Sigmoid colon (tissue), 7 donors: ENCODE results near the gene OR2H1. TPM values are rescaled to one million over a fixed set of nuclear protein-coding genes. Genes with fewer than 3 reads are reported as not detected.

ENCODE experiments used
- DNase-seq: peaks from one replicate; pipeline ENCODE4 v3.0.0-alpha.2; 2019
- H3K27ac ChIP-seq, 4 donors: fragments of 200-600 bp; sonication (generic); one replicate each; pipeline ENCODE4 v1.5.1; 2016 to 2019; ENCODE audit warnings: mild to moderate bottlenecking in 1 of 4
- H3K27me3 ChIP-seq, 3 donors: fragments of 200-600 bp; sonication (generic); one replicate each; pipeline ENCODE4 v1.5.1; 2019; ENCODE audit warnings: mild to moderate bottlenecking in 1 of 3
- H3K36me3 ChIP-seq, 4 donors: fragments of 200-600 bp; sonication (generic); one replicate each; pipeline ENCODE4 v1.5.1; 2016 to 2019
- H3K4me1 ChIP-seq, 4 donors: fragments of 200-600 bp; sonication (generic); one replicate each; pipeline ENCODE4 v1.5.1; 2017 to 2019
- H3K4me3 ChIP-seq, 4 donors: fragments of 200-600 bp; sonication (generic); one replicate each; pipeline ENCODE4 v1.5.1; 2017 to 2019; ENCODE audit warnings: mild to moderate bottlenecking in 2 of 4, moderate library complexity in 1 of 4
- H3K9me3 ChIP-seq, 4 donors: fragments of 200-600 bp in 3 of 4; sonication (generic) in 3 of 4; one replicate each; pipeline versions ENCODE4 v1.5.1 to v1.6.1; 2013 to 2019
- CTCF ChIP-seq, 4 experiments: fragments of 450-650 bp in 3 of 4; fragments of 200-600 bp in 1 of 4; IDR thresholded peaks; one replicate each; pipeline ENCODE4 v1.5.1; 2016 to 2019; ENCODE audit warnings: antibody characterized with exemption in 4 of 4, mild to moderate bottlenecking in 3 of 4, moderate library complexity in 2 of 4
- EP300 ChIP-seq, 4 donors: sonication (generic); formaldehyde crosslinking; IDR thresholded peaks; one replicate each; pipeline ENCODE4 v1.6.1; 2017; ENCODE audit warnings: antibody characterized with exemption in 4 of 4
- POLR2A ChIP-seq, 2 donors: fragments of 450-650 bp; IDR thresholded peaks; one replicate each; pipeline ENCODE4 v1.6.1; 2016; ENCODE audit warnings: antibody characterized with exemption in 2 of 2, mild to moderate bottlenecking in 2 of 2, moderate library complexity in 2 of 2
- POLR2AphosphoS5 ChIP-seq, 4 donors: sonication (generic); formaldehyde crosslinking; IDR thresholded peaks; one replicate each; pipeline ENCODE4 v1.6.1; 2017; ENCODE audit warnings: antibody characterized with exemption in 4 of 4
- WGBS, 2 donors: extraction: QIAGEN DNeasy Blood & Tissue Kit; methylation state at CpG; one replicate each; pipeline ENCODE4 v1.1.7; 2013; 5-methylcytosine and 5-hydroxymethylcytosine counted together
- intact Hi-C: fragments of 100-400 bp; cut with DNase I; formaldehyde crosslinking; loops from one replicate; pipeline ENCODE4 v1.15.1; 2023
- polyA plus RNA-seq, 3 donors: library from polyadenylated mRNA; stranded (reverse); fragments of 200-250 nt; gene quantifications; one replicate each; pipeline ENCODE4 v1.2.3, GENCODE V29; 2013
- total RNA-seq, 4 donors: library from RNA; depleted of rRNA; stranded (reverse); fragments of >200 nt; gene quantifications; one replicate each; pipeline ENCODE4 v1.1.0, GENCODE V29; 2016
- donor health status: healthy with polysubstance abuse.
- donor health status: Bipolar disorder and iron deficiency.
- donor health status: healthy.

OR2H1 gene
- total and polyA plus RNA-seq, 7 donors, result not detected

- H3K9me3 ChIP-seq, result no peaks in the 10 kb centered on the region
- no peak overlapping the region for H3K4me3 ChIP-seq
- no peaks in the 10 kb centered on the region for H3K4me1 ChIP-seq
- no peak for DNase-seq
- 88 to 90% methylated on average over 5 of the region's 5 CpGs for WGBS, 2 donors
- no peak for TF ChIP-seq EP300 (IDR thresholded peaks at IDR 0.05)
- TF ChIP-seq POLR2A (IDR thresholded peaks at IDR 0.05), result no peak
- TF ChIP-seq POLR2AphosphoS5 (IDR thresholded peaks at IDR 0.05), result no peak
- TF ChIP-seq CTCF (IDR thresholded peaks at IDR 0.05), result no peak
- peaks cover 0 to 13% (median 0%) of the 10 kb centered on the region in 3 donors for H3K27me3 ChIP-seq
- no peak overlapping the region for H3K27ac ChIP-seq
- intact Hi-C loops, result no loop called here
- H3K36me3 ChIP-seq, result no peaks in the 10 kb centered on the region
These were observed 45.6 kb downstream of the OR2H1 start for GRCh38 chr6:29502597-29502996.

- DNase-seq, result no peak
- WGBS, 2 donors, result 39 to 76% methylated on average over 2 of the region's 2 CpGs
- Histone ChIP-seq H3K4me1 (no peaks in the 10 kb centered on the region), H3K4me3 (no peak overlapping the region), H3K9me3 (no peaks in the 10 kb centered on the region), H3K36me3 (no peaks in the 10 kb centered on the region), H3K27me3 (peaks cover 0 to 13% (median 0%) of the 10 kb centered on the region in 3 donors), H3K27ac (no peak overlapping the region)
- intact Hi-C loops, result no loop called here
- TF ChIP-seq EP300 (IDR thresholded peaks at IDR 0.05) (no peak), POLR2AphosphoS5 (IDR thresholded peaks at IDR 0.05) (no peak), POLR2A (IDR thresholded peaks at IDR 0.05) (no peak), CTCF (IDR thresholded peaks at IDR 0.05) (no peak)
These were observed 48.0 kb downstream of the OR2H1 start for GRCh38 chr6:29504961-29505360.

GRCh38 chr6:29505808-29506207 is 48.9 kb downstream of the OR2H1 start:
- TF ChIP-seq EP300 (IDR thresholded peaks at IDR 0.05), result no peak
- intact Hi-C loops, result no loop called here
- no peaks in the 10 kb centered on the region for H3K9me3 ChIP-seq
- 92 to 95% methylated on average over 3 of the region's 3 CpGs for WGBS, 2 donors
- H3K27me3 ChIP-seq, result peaks cover 0 to 7% (median 0%) of the 10 kb centered on the region in 3 donors
- DNase-seq, result no peak
- no peak overlapping the region for H3K27ac ChIP-seq
- no peak overlapping the region for H3K4me3 ChIP-seq
- H3K4me1 ChIP-seq, result no peaks in the 10 kb centered on the region
- no peaks in the 10 kb centered on the region for H3K36me3 ChIP-seq

GRCh38 chr6:29506446-29507067 is 49.6 kb downstream of the OR2H1 start:
- Histone ChIP-seq H3K27me3 (peaks cover 0 to 6% (median 0%) of the 10 kb centered on the region in 3 donors), H3K27ac (no peak overlapping the region), H3K9me3 (no peaks in the 10 kb centered on the region), H3K36me3 (no peaks in the 10 kb centered on the region), H3K4me3 (no peak overlapping the region), H3K4me1 (no peaks in the 10 kb centered on the region)
- 65 to 81% methylated on average over 11 of the region's 11 CpGs for WGBS, 2 donors
- intact Hi-C loops, result no loop called here
- no peak for TF ChIP-seq EP300 (IDR thresholded peaks at IDR 0.05)
- DNase-seq, result no peak

GRCh38 chr6:29507319-29507718 is 50.4 kb downstream of the OR2H1 start:
- TF ChIP-seq CTCF (IDR thresholded peaks at IDR 0.05), result no peak
- no peak for TF ChIP-seq POLR2A (IDR thresholded peaks at IDR 0.05)
- no peak for TF ChIP-seq EP300 (IDR thresholded peaks at IDR 0.05)
- no peak for TF ChIP-seq POLR2AphosphoS5 (IDR thresholded peaks at IDR 0.05)
- WGBS, 2 donors, result 73 to 85% methylated on average over 5 of the region's 5 CpGs
- no peak for DNase-seq
- no peaks in the 10 kb centered on the region for H3K9me3 ChIP-seq
- H3K27ac ChIP-seq, result no peak overlapping the region
- no peaks in the 10 kb centered on the region for H3K4me1 ChIP-seq
- H3K4me3 ChIP-seq, result no peak overlapping the region
- H3K36me3 ChIP-seq, result no peaks in the 10 kb centered on the region
- H3K27me3 ChIP-seq, result peaks cover 0 to 4% (median 0%) of the 10 kb centered on the region in 3 donors
- intact Hi-C loops, result no loop called here

GRCh38 chr6:29509239-29509638 is 52.3 kb downstream of the OR2H1 start:
- H3K36me3 ChIP-seq, result no peaks in the 10 kb centered on the region
- H3K4me3 ChIP-seq, result no peak overlapping the region
- H3K27ac ChIP-seq, result no peak overlapping the region
- no peaks in the 10 kb centered on the region for H3K9me3 ChIP-seq
- H3K27me3 ChIP-seq, result no peaks in the 10 kb centered on the region
- TF ChIP-seq CTCF (IDR thresholded peaks at IDR 0.05) (no peak), EP300 (IDR thresholded peaks at IDR 0.05) (no peak), POLR2AphosphoS5 (IDR thresholded peaks at IDR 0.05) (no peak), POLR2A (IDR thresholded peaks at IDR 0.05) (no peak)
- no peaks in the 10 kb centered on the region for H3K4me1 ChIP-seq
- intact Hi-C loops, result no loop called here
- DNase-seq, result no peak
- WGBS, 2 donors, result 71 to 79% methylated on average over 6 of the region's 6 CpGs
